ENCODE data around the gene GABBR1. TPM values are rescaled to one million over a fixed set of nuclear protein-coding genes. Genes with fewer than 3 reads are reported as not detected.

GABBR1 gene
- total and polyA plus RNA-seq, 3 donors from 2014 or later = 16.8 to 29.9 (median 26.2) TPM

GRCh38 chr6:29656157-29656556 lies 23.2 kb upstream of the GABBR1 start:
- no peak for DNase-seq

GRCh38 chr6:29655658-29656057 lies 22.7 kb upstream of the GABBR1 start:
- H3K27ac ChIP-seq = no peak overlapping the region

More at GRCh38 chr6:29656157-29656556, 23.2 kb upstream of the GABBR1 start:
- Histone ChIP-seq H3K4me1 (no peaks in the 10 kb centered on the region), H3K4me3 (no peak overlapping the region), H3K27me3 (no peaks in the 10 kb centered on the region), H3K27ac (no peak overlapping the region), H3K9me3 (no peaks in the 10 kb centered on the region), H3K36me3 (ENCODE audit: low read depth, missing control alignments) (no peaks in the 10 kb centered on the region)
- TF ChIP-seq CTCF (IDR thresholded peaks at IDR 0.05) (no peak), POLR2A (IDR thresholded peaks at IDR 0.05) (no peak)
- 31 to 51% methylated on average over 2 of the region's 2 CpGs for WGBS, 2 donors
- intact Hi-C loops (cut with DNase I; ENCODE audit: low total_unique reads) = no loop called here

GRCh38 chr6:29653452-29654038 lies 20.6 kb upstream of the GABBR1 start:
- Histone ChIP-seq H3K36me3 (ENCODE audit: low read depth, missing control alignments) (no peaks in the 10 kb centered on the region), H3K27ac (no peak overlapping the region), H3K4me3 (no peak overlapping the region), H3K9me3 (no peaks in the 10 kb centered on the region), H3K4me1 (no peaks in the 10 kb centered on the region), H3K27me3 (no peaks in the 10 kb centered on the region)
- 12 to 16% methylated on average over 8 of the region's 8 CpGs for WGBS, 2 donors
- intact Hi-C loops (cut with DNase I; ENCODE audit: low total_unique reads) = no loop called here
- peak in 2 of 3 experiments; percentile 60 to 93 for TF ChIP-seq CTCF (IDR thresholded peaks at IDR 0.05)
- TF ChIP-seq POLR2A (IDR thresholded peaks at IDR 0.05) = no peak
- DNase-seq = peak; percentile 73

More at GRCh38 chr6:29655658-29656057, 22.7 kb upstream of the GABBR1 start:
- no peaks in the 10 kb centered on the region for H3K36me3 ChIP-seq (ENCODE audit: low read depth, missing control alignments)
- no peak for DNase-seq
- no peaks in the 10 kb centered on the region for H3K9me3 ChIP-seq
- intact Hi-C loops (cut with DNase I; ENCODE audit: low total_unique reads) = no loop called here
- H3K4me1 ChIP-seq = no peaks in the 10 kb centered on the region
- no peak overlapping the region for H3K4me3 ChIP-seq
- WGBS, 2 donors = 45 to 61% methylated on average over 6 of the region's 6 CpGs
- no peaks in the 10 kb centered on the region for H3K27me3 ChIP-seq
- TF ChIP-seq CTCF (IDR thresholded peaks at IDR 0.05) = no peak
- TF ChIP-seq POLR2A (IDR thresholded peaks at IDR 0.05) = no peak

GRCh38 chr6:29652198-29652584 lies 19.2 kb upstream of the GABBR1 start:
- 61 to 74% methylated on average over 9 to 10 of the region's 10 CpGs for WGBS, 2 donors
- Histone ChIP-seq H3K27me3 (no peaks in the 10 kb centered on the region), H3K4me1 (no peaks in the 10 kb centered on the region), H3K36me3 (ENCODE audit: low read depth, missing control alignments) (no peaks in the 10 kb centered on the region), H3K4me3 (no peak overlapping the region), H3K27ac (no peak overlapping the region), H3K9me3 (no peaks in the 10 kb centered on the region)
- intact Hi-C loops (cut with DNase I; ENCODE audit: low total_unique reads) = no loop called here
- TF ChIP-seq CTCF (IDR thresholded peaks at IDR 0.05) (no peak), POLR2A (IDR thresholded peaks at IDR 0.05) (no peak)
- DNase-seq = no peak
